HG03342 (cell line): ENCODE measurements around the gene ANKS3.

Experiments used
- ATAC-seq: cut with Tn5 transposase; IDR thresholded peaks from one replicate; pipeline ENCODE4 v1.9.1; 2021; ENCODE audit warnings: mild to moderate bottlenecking, moderate library complexity; ENCODE audit not compliant: unreplicated experiment

The ANKS3 gene

GRCh38 chr16:4728676-4729075 is 5.4 kb downstream of the ANKS3 start:
- ATAC-seq: no peak

- ATAC-seq: no peak
Observed at GRCh38 chr16:4726616-4727015, 7.5 kb downstream of the ANKS3 start.

GRCh38 chr16:4724661-4725270 is 9.3 kb downstream of the ANKS3 start:
- ATAC-seq: no peak

- ATAC-seq: no peak
Observed at GRCh38 chr16:4723071-4723767, 10.9 kb downstream of the ANKS3 start.

- ATAC-seq: no peak
Observed at GRCh38 chr16:4718466-4718865, 15.6 kb downstream of the ANKS3 start.

- ATAC-seq: no peak
Observed at GRCh38 chr16:4714996-4715395, 19.1 kb downstream of the ANKS3 start.

- no peak for ATAC-seq
Observed at GRCh38 chr16:4713663-4714501, 20.2 kb downstream of the ANKS3 start.

- ATAC-seq: no peak
Observed at GRCh38 chr16:4709481-4709880, 24.6 kb downstream of the ANKS3 start.

GRCh38 chr16:4706871-4707270 is 27.2 kb downstream of the ANKS3 start:
- no peak for ATAC-seq

GRCh38 chr16:4704913-4705312 is 29.2 kb downstream of the ANKS3 start:
- ATAC-seq: no peak

- ATAC-seq: no peak
Observed at GRCh38 chr16:4704491-4704890, 29.6 kb downstream of the ANKS3 start.

- ATAC-seq: no peak
Observed at GRCh38 chr16:4703906-4704305, 30.2 kb downstream of the ANKS3 start.

GRCh38 chr16:4702466-4702808 is 31.6 kb downstream of the ANKS3 start:
- ATAC-seq: no peak

- ATAC-seq: no peak
Observed at GRCh38 chr16:4701791-4702465, 32.1 kb downstream of the ANKS3 start.

GRCh38 chr16:4700997-4701743 is 32.9 kb downstream of the ANKS3 start:
- no peak for ATAC-seq

- ATAC-seq: no peak
Observed at GRCh38 chr16:4700380-4700996, 33.6 kb downstream of the ANKS3 start.

GRCh38 chr16:4699046-4699556 is 35.0 kb downstream of the ANKS3 start:
- no peak for ATAC-seq

GRCh38 chr16:4698321-4699045 is 35.6 kb downstream of the ANKS3 start:
- no peak for ATAC-seq

GRCh38 chr16:4697848-4698291 is 36.2 kb downstream of the ANKS3 start:
- ATAC-seq: no peak
